NCI-H1436 (cell line): ENCODE results near the gene CTNNBL1.
"Not testable (repeated sequence)": the region's sequence is repeated elsewhere in the genome, so short reads cannot be mapped to it uniquely, and the experiment has no call there.

Source experiments
- DNase-seq: peaks from one replicate; lab custom pipeline; 2025; lab: John Stamatoyannopoulos, UW

Gene CTNNBL1, protein sequence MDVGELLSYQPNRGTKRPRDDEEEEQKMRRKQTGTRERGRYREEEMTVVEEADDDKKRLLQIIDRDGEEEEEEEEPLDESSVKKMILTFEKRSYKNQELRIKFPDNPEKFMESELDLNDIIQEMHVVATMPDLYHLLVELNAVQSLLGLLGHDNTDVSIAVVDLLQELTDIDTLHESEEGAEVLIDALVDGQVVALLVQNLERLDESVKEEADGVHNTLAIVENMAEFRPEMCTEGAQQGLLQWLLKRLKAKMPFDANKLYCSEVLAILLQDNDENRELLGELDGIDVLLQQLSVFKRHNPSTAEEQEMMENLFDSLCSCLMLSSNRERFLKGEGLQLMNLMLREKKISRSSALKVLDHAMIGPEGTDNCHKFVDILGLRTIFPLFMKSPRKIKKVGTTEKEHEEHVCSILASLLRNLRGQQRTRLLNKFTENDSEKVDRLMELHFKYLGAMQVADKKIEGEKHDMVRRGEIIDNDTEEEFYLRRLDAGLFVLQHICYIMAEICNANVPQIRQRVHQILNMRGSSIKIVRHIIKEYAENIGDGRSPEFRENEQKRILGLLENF

DNA sequence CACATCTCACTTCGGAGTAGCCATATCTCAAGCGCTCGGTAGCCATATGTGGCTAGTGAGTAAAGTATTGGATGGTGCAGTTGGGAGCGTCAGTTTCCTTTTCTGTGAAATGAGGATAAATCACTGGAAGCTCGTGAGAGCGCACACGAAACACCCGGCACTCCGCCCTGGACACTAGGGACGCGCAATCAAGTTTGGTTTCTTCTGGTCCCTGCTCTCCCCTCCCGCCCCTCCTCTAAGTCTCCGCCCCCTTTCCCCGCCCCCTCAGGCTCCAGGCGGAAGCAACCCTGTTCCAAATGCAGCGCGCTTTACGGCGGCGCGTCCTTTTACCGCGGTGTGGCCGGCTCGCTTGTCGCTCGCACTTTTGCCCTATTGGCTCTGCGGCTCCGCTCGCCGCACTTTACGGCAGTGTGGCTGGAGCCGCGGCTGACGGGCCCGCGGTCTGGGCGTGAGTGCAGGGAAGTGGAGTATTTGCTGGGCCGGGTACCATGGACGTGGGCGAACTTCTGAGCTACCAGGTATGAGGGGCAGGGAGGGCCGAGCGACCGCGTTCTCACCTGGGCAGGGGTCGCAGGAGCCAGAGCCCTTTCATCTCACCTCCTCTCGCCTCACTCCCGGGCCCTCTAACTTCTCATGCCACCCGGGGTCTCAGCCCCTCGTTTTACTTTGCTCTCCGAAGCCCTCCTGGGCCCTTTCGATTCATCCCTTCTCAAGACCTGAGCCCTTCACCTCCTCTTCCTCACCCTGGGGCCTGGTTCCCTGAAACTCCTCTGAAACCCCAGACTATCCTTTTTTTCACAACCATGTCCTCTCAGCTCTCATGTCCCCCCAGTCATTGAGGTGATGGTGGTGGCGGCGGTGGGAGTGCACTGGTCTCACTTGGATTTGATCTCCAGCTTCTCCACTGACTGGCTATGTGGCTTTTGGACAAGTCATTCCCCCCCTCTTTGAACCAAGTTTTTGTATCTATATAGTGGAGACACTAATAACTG, at the start of gene CTNNBL1:
Gene CTNNBL1 (plus strand): TSS at position 396 of the 992 bp plus-strand sequence. CDS start 93 bp downstream, at position 489.
- peak; percentile 97 for DNase-seq

DNA sequence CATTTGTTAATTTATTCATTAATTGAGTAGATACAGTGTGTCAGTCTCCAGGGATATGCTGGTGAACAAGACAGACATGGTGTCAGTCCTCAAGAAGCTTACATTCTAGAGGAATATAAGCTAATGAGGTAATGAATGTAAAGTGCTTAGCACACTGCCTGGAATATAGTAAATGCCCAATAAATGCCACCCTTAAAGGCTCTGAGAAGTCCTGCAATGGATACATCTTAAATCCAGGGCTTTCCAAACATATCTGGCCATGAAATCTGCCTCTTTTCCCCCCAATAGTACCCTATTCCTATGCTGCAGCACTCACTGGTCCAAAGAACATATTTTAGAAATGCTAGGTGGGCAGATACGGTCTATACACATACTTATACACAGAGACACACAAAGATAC, 49.2 kb upstream of the CTNNBL1 start:
- DNase-seq, result no peak

DNA sequence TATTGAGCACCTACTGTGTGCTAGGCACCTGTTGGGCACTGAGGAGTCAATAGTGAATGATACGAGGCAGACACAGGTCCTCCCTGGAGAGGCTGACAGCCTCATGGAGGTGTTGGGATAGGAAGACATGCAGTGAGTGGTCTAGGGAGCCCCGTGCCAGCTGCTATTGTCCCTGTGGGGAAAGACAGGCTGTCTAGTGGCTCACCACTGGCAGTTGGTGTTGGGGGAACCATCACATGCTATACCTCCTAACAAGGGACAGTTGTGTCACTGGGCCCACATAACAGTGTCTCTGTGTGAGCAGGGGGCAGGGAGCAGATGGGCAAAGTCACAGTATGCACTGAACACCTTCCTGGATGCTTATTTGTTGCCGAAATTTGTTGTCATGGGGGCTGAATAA, 45.9 kb upstream of the CTNNBL1 start:
- DNase-seq, result no peak

DNA sequence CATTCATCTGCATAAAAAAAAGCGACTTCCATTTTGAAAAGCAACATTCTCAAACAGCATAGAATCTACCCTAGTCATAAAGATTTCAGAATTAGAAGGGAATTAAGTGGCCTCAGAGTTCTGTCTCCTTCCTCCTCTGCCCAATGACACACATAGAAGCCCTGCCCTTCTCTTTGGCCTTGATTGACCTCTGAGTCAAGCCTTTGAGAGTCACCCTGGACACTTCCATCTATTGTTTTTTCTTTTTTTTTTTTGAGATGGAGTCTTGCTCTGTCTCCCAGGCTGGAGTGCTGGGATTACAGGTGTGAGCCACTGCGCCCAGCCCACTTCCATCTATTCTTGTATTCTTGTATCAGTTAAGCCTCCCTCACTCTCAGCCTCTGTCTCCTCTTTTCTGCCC, 44.8 kb upstream of the CTNNBL1 start:
- DNase-seq, result no peak

DNA sequence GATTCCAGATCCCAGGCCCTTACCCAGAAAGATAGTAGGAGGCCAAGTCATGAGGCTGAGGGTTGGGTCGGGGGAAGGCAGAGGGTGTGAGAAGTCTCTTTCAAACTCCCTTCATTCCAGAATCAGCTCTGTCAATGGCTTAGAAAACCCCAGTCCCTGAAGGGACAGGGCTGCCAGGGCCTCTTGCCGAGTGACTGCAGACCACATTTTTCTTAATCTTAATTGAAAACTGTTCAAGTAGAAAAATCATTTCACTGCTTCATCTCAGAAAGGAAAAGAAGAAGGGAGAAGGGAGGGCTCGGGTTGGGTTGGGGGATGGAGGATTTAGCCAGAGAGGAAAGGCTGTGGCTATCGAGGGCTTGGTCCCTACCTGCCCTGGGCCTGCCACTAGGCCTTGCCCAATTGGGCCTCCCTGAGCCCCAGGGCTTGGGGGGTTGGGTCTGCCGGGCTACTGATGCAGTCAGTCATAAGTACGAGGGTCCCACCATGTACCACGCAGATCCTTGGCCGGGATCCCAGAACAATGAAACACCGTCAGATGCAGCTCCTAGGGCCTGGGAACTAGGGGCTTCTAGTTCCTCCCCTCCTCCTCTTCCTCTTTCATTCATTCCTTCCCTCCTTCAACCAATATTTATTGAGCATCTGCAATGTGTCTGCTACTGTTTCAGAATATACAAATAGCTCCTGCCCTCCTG, 44.0 kb upstream of the CTNNBL1 start:
- DNase-seq, result no peak

DNA sequence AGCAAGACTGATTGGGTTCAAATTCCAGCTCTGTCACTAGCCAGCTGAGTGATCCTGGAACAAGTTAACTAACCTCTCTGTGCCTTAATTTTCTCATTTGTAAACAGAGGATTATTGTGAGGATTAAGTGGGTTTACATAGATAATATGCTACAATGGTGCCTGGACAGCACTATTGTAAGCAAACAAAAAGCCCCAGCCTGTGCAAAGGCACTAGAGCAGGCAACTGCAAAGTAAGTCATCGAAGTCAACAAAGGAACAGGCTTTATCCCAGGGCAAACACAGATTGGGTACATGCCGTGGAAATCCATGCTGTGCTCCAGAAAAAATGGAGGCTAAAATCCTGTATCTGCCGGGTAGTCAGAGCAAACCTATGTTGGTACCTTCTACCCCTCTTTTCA, 43.2 kb upstream of the CTNNBL1 start:
- no peak for DNase-seq

DNA sequence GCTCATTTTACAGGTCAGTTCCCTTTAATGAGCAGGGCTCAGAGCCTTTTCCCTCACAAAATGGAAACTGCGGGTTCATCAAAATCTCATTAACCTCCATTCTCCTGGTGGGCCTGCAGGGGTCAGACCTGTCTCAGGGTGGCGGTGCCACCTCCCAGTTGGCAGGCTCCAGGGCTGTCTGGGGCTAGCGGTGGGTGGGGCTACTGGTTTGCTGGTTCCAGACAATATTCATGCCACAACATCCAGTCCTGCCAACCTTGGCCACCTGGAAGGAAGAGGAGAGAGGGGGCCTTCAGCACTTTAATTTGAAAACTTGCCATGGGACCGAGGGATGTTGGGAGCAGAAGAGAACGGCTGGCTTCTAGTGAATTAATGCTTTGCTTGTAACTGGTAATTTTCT, 41.9 kb upstream of the CTNNBL1 start:
- DNase-seq, result no peak

DNA sequence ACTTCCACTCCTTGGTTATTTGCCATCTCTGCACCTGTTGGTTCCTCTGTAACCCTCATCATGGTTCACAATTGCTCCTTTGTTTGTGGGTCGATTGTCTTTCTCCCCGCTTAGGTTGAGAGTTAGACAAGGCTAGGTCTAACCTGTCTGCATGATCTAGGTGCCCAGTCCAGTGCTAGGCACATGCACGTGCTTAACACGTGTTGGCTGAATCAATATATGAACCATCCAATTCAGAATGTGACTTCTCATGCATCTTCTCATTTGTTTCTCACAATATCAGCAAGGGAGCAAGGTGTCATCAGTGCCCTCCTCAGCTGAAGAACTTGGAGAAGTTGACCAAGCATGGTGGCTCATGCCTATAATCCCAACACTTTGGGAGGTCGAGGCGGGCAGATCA, 36.9 kb upstream of the CTNNBL1 start:
- no peak for DNase-seq

DNA sequence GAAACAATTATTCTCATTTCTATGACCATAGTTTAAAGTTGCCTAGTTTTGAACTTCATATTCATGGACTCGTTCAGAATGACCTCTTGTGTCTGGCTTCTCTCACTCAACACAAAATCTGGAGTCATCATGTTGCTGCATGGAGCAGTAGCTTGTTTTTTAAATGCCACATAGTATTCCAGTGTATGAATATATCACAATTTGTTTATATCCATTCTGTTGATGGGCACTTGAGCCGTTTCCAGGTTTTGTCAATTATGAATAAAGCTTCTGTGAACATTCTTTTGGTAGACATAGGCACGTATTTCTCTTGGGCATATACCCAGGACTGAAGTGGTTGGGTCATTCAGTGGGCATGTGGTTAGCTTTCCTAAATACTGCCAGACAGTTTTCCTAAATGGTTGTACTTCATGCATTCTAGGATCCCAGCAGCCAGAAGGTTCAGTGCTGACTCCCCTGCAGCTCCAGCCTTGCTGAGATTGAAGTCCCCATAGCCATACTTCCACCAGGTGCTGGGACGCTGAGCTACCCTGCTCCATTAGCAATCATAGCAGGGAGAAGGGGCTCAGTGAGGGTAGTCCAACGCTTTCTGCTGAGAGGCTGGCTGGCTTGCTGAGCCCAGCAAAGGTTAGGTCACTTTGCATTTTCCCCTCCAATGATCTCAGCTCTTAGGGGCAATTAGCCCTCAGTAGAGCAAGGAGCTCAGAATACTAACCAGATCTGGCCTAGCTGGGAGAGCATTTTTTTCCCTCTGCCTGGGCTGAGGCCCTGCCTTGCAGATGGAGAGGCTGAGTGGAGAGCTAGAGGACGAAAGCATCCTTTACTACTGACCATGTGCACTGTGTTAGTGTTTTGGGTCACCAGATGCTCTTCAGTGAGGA, 35.7 kb upstream of the CTNNBL1 start:
- no peak for DNase-seq

DNA sequence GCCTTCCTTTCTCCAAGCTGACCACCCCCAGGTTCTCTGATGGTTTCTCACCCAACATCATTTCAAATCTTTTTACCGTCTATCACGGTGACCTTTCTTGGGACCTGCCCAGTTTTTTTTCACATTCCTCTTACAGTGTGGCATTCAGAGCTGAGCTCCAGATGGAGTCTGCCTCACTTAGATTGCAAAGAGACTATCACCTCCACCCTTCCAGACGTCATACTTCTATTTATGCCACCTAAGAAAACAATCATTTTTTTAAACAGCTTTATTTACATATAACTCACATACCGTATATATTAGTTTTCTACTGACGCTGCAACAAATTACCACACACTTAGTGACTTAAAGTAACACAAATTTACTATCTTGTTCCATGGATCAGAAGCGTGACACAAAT, 32.3 kb upstream of the CTNNBL1 start:
- no peak for DNase-seq

DNA sequence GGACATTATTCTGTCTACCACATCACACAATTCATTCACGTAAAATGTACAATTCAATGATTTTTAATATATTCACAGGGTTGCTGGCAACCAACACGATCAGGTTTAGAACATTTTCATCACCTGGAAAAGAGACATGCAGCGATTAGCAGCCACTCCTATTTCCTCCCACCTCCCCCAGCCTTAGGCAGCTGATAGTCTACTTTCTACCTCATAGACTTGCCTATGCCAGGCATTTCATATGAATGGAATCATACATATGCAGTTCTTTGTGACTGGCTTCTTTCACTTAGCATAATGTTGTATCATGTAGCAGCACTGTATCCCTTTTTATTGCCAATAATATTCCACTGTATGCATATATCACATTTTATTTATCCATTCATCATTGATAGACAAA, 31.5 kb upstream of the CTNNBL1 start:
- no peak for DNase-seq

DNA sequence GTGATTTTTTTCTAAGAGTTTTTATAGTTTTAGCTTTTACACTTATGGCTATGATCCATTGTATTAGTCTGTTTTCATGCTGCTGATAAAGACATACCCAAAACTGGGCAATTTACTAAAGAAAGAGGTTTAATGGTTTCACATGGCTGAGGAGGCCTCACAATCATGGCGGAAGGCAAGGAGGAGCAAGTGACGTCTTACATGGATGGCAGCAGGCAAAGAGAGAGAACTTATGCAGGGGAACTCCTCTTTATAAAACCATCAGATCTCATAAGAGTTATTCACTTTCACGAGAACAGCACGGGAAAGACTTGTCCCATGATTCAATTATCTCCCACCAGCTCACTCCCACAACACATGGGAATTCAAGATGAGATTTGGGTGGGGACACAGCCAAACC, 29.2 kb upstream of the CTNNBL1 start:
- DNase-seq, result not testable (repeated sequence)

DNA sequence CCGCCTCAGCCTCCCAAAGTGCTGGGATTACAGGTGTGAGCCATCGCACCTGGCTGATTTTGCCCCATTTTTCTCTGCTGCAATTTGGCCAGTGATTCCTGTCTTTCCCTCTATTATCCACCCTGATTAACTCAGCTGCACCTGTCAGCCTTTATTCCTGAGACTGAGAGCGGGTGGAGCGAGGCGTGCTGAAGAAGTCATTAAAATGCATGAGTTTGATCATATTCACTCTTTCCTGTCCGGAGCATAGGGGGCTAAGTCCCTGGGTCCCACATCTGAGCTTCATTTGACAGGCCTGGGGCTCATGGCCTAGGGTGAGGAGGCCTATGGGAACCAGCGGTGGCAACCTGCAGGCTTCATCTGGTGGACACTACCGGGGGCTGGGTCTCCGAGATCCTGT, 25.7 kb upstream of the CTNNBL1 start:
- no peak for DNase-seq

DNA sequence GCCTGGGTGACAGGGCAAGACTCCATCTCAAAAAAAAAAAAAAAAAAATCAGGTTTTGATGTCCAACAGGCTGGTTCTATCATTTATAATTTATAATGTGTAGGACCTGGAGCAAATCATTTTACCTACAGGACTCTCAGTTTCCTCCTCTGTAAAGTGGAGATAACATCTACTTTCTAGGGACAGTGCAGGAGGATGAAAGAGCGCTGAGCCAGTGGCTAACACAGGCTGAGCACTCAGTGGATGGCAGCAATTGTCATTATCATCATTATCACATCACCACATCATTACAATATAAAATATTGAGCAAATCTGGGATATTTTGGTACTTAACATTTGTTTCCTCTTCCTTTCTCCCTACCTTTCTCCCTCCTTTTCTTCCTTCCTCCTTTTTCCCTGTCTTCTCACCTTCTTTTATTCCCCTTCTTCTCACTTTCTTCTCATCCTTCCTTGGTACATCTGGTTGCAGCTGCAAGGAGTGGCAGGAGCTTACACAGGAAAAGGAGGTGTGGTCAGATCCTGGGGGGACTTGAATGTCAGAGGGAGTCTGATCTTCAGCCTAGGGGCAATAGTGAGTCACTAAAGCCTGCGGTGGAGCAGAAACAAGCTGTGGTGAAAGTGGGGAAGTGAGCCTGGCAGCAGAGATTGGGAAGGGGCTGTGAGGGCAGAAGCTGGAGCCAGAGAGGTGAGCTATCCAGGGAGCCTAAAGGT, 24.6 kb upstream of the CTNNBL1 start:
- DNase-seq, result no peak

DNA sequence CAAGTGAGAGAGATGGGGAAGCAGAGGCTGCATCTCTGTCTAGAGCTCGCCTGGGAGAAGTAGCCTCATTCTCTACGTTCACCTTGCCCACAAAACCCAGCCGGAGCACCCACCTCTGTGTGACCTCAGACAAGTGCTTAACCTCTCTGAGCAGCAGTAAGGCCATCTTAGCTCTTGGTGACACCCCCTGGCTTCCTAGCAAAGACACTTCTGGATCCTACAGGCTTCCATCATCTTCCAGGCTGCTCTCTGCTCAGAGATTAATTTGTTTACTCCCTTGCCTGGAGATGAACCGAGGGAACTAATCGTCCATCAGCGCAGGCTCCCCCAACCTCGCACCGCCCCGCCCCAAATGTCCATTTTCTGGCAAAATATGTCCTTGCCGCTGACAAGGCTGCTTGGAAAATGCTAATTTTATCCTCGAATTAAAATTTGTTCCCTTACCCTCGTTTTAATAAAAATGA, 24.0 kb upstream of the CTNNBL1 start:
- DNase-seq, result no peak

DNA sequence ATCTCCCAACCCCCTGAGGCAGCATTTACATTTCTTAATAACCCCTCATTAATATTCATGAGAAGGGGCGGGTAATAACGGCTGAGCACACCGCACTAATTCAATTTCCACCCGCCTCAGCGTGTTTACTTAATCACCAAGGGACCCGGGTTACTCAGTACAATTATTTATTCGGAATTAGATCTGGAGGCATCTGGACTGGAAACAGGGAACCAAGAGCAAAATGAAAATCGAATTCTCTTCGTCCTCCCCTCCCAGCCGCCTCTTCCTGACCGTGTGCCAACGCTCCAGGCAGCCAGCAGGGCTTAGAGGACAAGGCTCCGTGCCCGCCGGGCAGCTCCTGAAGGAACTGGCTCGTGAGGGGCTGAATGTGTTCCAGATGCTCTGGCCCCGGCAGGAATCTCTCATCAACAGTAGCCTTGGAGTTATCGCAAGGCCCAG, 23.5 kb upstream of the CTNNBL1 start:
- DNase-seq, result peak; percentile 61

DNA sequence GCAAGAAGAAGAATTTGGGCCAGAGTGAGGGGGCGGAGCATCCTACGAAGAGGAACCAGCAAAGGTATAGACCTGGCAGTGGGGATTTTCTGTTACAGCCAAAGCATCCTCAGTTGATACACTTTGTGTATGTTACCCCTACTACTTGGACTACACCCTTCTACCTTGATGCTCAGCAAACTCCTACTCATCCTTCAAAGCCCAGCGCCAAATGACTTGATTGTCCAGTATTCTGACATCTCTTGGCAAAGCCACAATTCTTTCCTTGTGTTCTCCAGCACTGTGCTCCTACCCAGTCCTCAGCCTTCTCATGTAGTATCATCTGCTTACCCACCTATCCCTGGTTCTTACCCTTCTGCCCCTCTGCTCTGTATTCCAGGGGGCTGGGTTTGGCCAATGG, 21.7 kb upstream of the CTNNBL1 start:
- DNase-seq, result no peak

DNA sequence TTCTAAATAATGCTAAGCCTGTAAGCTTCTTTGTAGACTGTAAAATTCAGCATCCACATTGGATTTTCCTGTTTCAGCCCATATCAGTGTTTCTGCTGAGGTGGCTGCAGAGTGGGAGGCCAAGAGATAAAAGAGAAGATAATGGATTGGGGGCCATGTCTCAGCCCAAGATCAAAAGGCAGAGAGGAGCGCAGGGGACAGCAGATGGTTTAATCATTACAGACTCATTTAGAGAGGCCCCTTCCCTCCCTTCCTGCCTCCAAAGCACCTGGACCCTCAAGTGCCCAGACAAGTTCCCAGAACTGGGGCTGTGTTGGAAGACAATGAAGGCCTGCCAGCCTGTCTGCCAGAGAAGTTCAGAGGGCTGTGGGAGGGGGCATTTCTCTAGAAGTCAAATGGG, 20.4 kb upstream of the CTNNBL1 start:
- DNase-seq, result no peak

DNA sequence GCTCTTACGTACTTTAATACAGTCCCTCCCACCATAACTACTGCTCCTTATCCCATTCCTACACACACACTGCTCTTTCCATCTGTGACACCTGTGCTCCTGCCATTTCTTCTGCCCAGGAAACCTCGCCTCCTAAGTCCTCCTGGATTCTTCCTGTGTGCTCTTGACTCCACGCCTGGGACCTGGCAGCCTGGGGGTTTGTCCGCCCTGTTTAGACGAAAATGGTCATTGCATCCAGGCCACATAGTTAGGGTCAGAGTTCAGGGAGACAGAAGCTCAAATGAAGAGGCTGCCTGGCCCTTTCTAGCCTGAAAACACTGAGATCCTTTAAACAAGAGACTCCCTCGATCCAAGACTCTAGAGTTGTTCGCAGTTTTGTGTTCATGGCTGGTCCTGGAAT, 17.4 kb upstream of the CTNNBL1 start:
- DNase-seq, result no peak
